Measurements from ENCODE around the gene NUBPL.

NUBPL gene

GRCh38 chr14:31561155-31561846 is at the start of gene NUBPL:
TSS of gene NUBPL (plus strand) at chr14:31561404. CDS start at chr14:31561440, 36 bp downstream.
- FAIRE-seq, result peak; percentile 68

GRCh38 chr14:31527087-31527486 is 34.1 kb upstream of the NUBPL start:
- no peak for FAIRE-seq

- FAIRE-seq, result no peak
Observed at GRCh38 chr14:31527546-31527945, 33.7 kb upstream of the NUBPL start.

- no peak for FAIRE-seq
Observed at GRCh38 chr14:31529053-31529452, 32.2 kb upstream of the NUBPL start.

- FAIRE-seq, result no peak
Observed at GRCh38 chr14:31530136-31530535, 31.1 kb upstream of the NUBPL start.

- FAIRE-seq, result no peak
Observed at GRCh38 chr14:31536201-31536960, 24.8 kb upstream of the NUBPL start.

GRCh38 chr14:31541702-31542101 is 19.5 kb upstream of the NUBPL start:
- no peak for FAIRE-seq

GRCh38 chr14:31543969-31544799 is 17.0 kb upstream of the NUBPL start:
- FAIRE-seq, result no peak

GRCh38 chr14:31544816-31545215 is 16.4 kb upstream of the NUBPL start:
- no peak for FAIRE-seq

GRCh38 chr14:31545328-31545727 is 15.9 kb upstream of the NUBPL start:
- no peak for FAIRE-seq

- FAIRE-seq, result no peak
Observed at GRCh38 chr14:31549817-31550216, 11.4 kb upstream of the NUBPL start.

GRCh38 chr14:31550589-31550988 is 10.6 kb upstream of the NUBPL start:
- no peak for FAIRE-seq

GRCh38 chr14:31556191-31556590 is 5.0 kb upstream of the NUBPL start:
- no peak for FAIRE-seq

- FAIRE-seq, result no peak
Observed at GRCh38 chr14:31559939-31560338, 1.3 kb upstream of the NUBPL start.

- FAIRE-seq, result no peak
Observed at GRCh38 chr14:31560759-31561154, 447 bp upstream of the NUBPL start.

- no peak for FAIRE-seq
Observed at GRCh38 chr14:31564194-31564593, 3.0 kb downstream of the NUBPL start.

- no peak for FAIRE-seq
Observed at GRCh38 chr14:31566456-31566855, 5.3 kb downstream of the NUBPL start.

GRCh38 chr14:31567655-31568054 is 6.5 kb downstream of the NUBPL start:
- no peak for FAIRE-seq

- peak; percentile 23 for FAIRE-seq
Observed at GRCh38 chr14:31568161-31568560, 7.0 kb downstream of the NUBPL start.

- FAIRE-seq, result no peak
Observed at GRCh38 chr14:31568671-31569070, 7.5 kb downstream of the NUBPL start.

- no peak for FAIRE-seq
Observed at GRCh38 chr14:31572955-31573354, 11.8 kb downstream of the NUBPL start.

- no peak for FAIRE-seq
Observed at GRCh38 chr14:31576949-31577348, 15.7 kb downstream of the NUBPL start.

GRCh38 chr14:31578266-31578665 is 17.1 kb downstream of the NUBPL start:
- no peak for FAIRE-seq

Data from A204.1 (cell line).